IPS-20b (cell line): ENCODE measurements around the gene RIOX2.

Experiments used
- H3K27ac ChIP-seq: one replicate; pipeline ENCODE4 v1.5.1; 2013; ENCODE audit warnings: low read length
- H3K27me3 ChIP-seq: 2 replicates; pipeline ENCODE4 v1.6.1; 2013; ENCODE audit warnings: mild to moderate bottlenecking, low read length, inconsistent platforms; ENCODE audit not compliant: insufficient read depth
- H3K36me3 ChIP-seq: 2 replicates; pipeline ENCODE4 v1.6.1; 2013; ENCODE audit warnings: low read depth, mild to moderate bottlenecking, inconsistent platforms, low read length, moderate library complexity; ENCODE audit not compliant: insufficient read depth
- H3K4me1 ChIP-seq: 2 replicates; pipeline ENCODE4 v1.6.1; 2013; ENCODE audit warnings: mild to moderate bottlenecking, control low read depth, inconsistent platforms, low read length, moderate library complexity; ENCODE audit not compliant: insufficient read depth
- H3K4me3 ChIP-seq: 2 replicates; pipeline ENCODE4 v1.5.1; 2013; ENCODE audit warnings: mild to moderate bottlenecking, low read length, inconsistent platforms
- H3K9ac ChIP-seq: 2 replicates; pipeline ENCODE4 v1.6.1; 2013; ENCODE audit warnings: low read depth, mild to moderate bottlenecking, inconsistent platforms, low read length, moderate library complexity
- H3K9me3 ChIP-seq: 2 replicates; pipeline ENCODE4 v1.6.1; 2013; ENCODE audit warnings: mild to moderate bottlenecking, low read depth, low read length, inconsistent platforms; ENCODE audit not compliant: insufficient read depth

RIOX2 gene

DNA sequence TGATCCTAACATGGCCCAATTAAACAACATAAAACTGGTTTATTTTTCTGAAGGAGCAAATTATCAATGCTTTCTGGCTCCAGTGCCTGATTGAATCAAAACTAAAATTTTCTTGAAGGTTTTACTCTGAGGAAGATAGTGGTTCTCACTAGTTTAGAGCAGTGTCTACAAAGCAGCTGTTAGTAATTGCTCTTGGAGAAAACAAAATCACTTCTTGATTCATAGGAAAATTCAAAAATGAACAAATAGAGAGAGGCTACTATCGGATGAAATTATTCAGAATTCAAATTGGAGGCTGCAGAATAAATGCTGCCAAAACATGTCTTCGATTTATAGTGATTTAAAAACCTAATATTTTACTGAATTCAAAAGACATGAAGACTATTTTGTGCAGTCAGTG, 15.1 kb upstream of the RIOX2 start:
- no peaks in the 10 kb centered on the region for H3K36me3 ChIP-seq
- H3K9me3 ChIP-seq: no peaks in the 10 kb centered on the region
- peaks cover under 1% of the 10 kb centered on the region; the same call in 1 of the 2 replicates for H3K4me1 ChIP-seq
- H3K27me3 ChIP-seq: no peaks in the 10 kb centered on the region
- H3K4me3 ChIP-seq: no peak overlapping the region
- no peak overlapping the region for H3K27ac ChIP-seq
- no peak overlapping the region for H3K9ac ChIP-seq

DNA sequence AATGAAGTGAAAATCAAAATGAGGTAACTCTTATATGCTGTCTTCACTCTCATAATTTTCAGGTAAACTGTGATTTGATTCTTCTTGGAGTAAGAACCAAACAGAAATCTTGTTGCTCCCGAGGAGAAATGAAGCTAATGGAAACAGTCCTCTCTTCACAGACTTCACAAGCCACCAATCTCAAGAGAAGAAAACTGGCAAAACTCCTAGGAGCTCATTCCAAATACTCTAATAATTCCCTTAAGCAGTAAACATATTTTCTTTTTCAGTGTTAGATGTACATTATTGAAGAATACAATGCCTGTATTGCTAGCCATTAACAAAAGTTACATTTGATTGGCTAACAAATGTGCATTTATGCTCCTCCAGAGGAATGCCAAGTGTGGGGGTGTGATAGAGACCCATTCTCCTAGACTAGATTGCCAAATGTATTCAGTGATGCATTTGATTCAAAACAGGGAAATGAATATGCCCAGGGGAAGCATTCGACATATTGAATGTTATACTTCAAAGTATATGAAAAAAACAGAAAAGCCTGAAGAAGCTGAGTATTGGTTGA, 11.8 kb upstream of the RIOX2 start:
- no peaks in the 10 kb centered on the region for H3K4me1 ChIP-seq
- H3K9me3 ChIP-seq: no peaks in the 10 kb centered on the region
- no peak overlapping the region for H3K4me3 ChIP-seq
- H3K9ac ChIP-seq: no peak overlapping the region
- no peaks in the 10 kb centered on the region for H3K27me3 ChIP-seq
- H3K36me3 ChIP-seq: no peaks in the 10 kb centered on the region
- H3K27ac ChIP-seq: no peak overlapping the region

DNA sequence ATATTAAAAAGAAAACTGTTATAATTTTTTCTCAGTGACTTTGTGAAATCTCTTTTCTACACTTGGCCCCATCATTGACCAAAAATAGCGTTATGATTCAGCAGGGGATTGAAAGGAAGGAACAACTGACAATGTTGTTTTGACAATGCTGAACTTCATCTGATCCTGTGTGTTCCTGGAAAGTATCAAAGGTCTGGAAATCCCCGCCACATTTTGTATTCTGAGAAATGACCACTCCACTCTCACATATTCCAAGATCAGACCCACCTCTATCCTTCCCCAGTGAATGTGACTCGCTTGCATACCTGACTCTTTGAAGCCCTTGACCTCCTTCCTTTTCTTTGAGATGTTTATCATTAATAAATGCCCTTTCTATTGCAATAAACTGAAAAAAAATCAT, 9.7 kb upstream of the RIOX2 start:
- Histone ChIP-seq H3K27ac (no peak overlapping the region), H3K36me3 (no peaks in the 10 kb centered on the region), H3K4me3 (no peak overlapping the region), H3K9ac (no peak overlapping the region), H3K4me1 (peaks cover 2% of the 10 kb centered on the region; the same call in 1 of the 2 replicates), H3K27me3 (no peaks in the 10 kb centered on the region), H3K9me3 (no peaks in the 10 kb centered on the region)

DNA sequence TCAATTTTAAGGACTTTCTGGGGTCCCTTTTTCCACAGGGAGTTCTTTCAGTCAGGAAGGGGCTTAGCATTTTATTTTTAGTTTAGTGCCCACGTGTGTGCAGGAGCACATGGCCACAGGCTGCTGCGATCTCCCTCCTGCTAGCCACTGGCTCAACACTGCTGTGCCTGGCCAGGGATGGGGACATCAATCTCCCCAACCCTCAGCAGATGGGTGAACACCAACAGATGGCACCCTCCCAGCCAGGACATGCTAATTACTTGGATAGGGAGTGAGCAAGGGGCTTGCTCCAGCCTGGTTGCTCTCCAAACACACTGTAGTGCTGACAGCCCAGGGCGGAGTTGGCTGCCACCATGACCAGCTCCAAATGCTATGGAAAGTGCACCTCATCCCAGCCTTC, 7.4 kb upstream of the RIOX2 start:
- H3K36me3 ChIP-seq: no peaks in the 10 kb centered on the region
- H3K4me1 ChIP-seq: peaks cover 2% of the 10 kb centered on the region; the same call in 1 of the 2 replicates
- no peak overlapping the region for H3K27ac ChIP-seq
- H3K9me3 ChIP-seq: no peaks in the 10 kb centered on the region
- no peak overlapping the region for H3K4me3 ChIP-seq
- H3K27me3 ChIP-seq: no peaks in the 10 kb centered on the region
- no peak overlapping the region for H3K9ac ChIP-seq

DNA sequence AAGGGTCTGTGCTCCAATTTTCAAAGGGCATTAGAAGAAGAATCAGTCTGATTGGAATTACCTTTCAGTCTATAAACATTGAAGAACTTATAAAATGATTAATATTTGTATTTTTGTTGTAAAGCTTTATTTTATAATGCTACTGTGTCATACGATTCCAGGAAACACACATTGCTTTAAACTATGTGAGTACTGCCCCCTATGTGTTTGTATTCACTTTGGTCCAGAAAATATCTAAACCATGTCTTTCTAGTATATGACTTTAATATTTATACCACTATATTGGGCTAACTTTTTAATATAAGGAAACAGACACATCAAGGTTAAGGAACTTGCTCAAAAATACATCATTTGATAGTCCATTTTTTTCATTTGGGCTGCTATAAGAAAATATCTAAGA, 3.2 kb upstream of the RIOX2 start:
- Histone ChIP-seq H3K27ac (no peak overlapping the region), H3K4me1 (peaks cover 9% of the 10 kb centered on the region; the same call in 1 of the 2 replicates), H3K9ac (no peak overlapping the region), H3K27me3 (peaks cover 22% of the 10 kb centered on the region; the same call in 1 of the 2 replicates), H3K36me3 (no peaks in the 10 kb centered on the region), H3K9me3 (no peaks in the 10 kb centered on the region), H3K4me3 (no peak overlapping the region)

DNA sequence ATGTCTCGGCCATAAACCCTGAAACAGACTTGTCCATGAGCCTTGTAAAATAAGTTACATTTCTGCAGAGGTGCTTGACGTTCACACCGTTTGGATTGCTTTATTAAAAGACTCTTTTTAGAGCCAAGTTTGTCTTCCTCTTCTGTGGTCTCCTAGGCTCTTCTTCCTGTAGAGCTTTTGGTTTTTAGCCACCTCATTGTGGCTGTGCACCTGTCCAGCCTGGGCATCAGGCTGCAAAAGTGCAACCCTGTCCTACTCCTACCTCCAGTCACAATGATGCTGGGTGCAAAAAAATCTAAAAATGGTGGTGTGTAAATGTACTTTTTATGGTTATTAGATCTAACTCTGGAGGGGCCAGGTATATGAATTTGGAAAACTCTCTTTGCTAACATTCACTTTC, 2.8 kb upstream of the RIOX2 start:
- H3K36me3 ChIP-seq: no peaks in the 10 kb centered on the region
- H3K9ac ChIP-seq: no peak overlapping the region
- H3K9me3 ChIP-seq: no peaks in the 10 kb centered on the region
- H3K27me3 ChIP-seq: peaks cover 22% of the 10 kb centered on the region; the same call in 1 of the 2 replicates
- no peak overlapping the region for H3K4me3 ChIP-seq
- no peak overlapping the region for H3K27ac ChIP-seq
- H3K4me1 ChIP-seq: peaks cover 9% of the 10 kb centered on the region; the same call in 1 of the 2 replicates

DNA sequence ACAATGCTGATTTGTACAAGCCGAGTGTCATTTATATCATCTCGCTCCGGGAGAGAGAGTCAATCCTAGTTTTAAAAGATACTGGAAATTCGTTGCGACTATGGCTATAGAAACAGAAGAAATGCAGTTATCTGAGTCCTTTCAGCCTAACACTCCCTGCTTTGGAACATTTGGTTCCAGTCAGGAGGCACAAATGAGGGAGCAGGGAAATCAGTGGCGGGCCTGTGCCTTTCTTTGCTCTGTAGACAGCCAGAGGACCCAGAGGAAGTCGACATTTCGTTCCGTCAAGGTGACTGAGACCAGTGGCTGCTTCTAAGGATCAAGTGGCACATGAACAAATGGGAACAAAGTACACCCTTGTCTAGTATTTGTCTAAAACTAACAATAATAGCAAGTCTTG, 745 bp upstream of the RIOX2 start:
- Histone ChIP-seq H3K4me3 (peak overlapping the region; percentile 16; the same call in 1 of the 2 replicates), H3K4me1 (peaks cover 7% of the 10 kb centered on the region; the same call in 1 of the 2 replicates)

DNA sequence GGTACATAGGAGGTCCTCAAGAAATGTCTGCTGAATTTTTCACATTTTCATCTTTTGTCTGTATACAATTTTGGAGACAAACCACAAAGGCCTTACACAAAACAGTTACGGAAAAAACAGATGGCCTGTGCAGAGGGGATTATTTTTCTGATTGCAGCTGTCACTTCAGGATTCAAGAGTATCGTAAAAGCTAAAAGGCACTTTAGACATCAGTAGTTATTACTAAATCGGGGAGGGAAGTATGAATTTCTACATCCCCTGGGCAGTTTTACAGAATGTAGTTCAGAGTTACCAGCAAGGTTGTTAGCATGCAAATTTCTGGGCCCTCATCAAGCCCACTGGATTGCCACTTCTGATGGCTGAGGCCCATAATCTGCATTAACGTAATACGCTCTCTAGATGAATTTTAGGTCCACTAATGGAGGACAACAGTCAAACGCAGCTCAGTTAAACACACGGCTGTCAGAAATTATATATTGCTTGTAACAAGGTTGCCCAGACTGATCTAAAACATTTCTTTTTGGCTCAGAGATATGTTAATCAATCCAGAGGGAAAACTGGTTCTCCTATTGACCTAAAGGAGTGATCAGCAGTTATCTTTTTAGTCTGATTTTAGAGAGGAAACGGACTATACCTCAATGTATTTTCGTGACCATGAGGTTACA, 1.1 kb downstream of the RIOX2 start:
- Histone ChIP-seq H3K9me3 (no peaks in the 10 kb centered on the region), H3K27me3 (peaks cover 22% of the 10 kb centered on the region; the same call in 1 of the 2 replicates), H3K27ac (no peak overlapping the region), H3K4me1 (peaks cover 7% of the 10 kb centered on the region; the same call in 1 of the 2 replicates), H3K9ac (peak overlapping the region; percentile 29; the same call in 1 of the 2 replicates), H3K4me3 (peak overlapping the region; percentile 62), H3K36me3 (no peaks in the 10 kb centered on the region; the same call in 1 of the 2 replicates)

More for the DNA sequence above, 745 bp upstream of the RIOX2 start:
- H3K36me3 ChIP-seq: no peaks in the 10 kb centered on the region
- H3K27ac ChIP-seq: no peak overlapping the region
- H3K9me3 ChIP-seq: no peaks in the 10 kb centered on the region
- peaks cover 22% of the 10 kb centered on the region; the same call in 1 of the 2 replicates for H3K27me3 ChIP-seq
- no peak overlapping the region for H3K9ac ChIP-seq

DNA sequence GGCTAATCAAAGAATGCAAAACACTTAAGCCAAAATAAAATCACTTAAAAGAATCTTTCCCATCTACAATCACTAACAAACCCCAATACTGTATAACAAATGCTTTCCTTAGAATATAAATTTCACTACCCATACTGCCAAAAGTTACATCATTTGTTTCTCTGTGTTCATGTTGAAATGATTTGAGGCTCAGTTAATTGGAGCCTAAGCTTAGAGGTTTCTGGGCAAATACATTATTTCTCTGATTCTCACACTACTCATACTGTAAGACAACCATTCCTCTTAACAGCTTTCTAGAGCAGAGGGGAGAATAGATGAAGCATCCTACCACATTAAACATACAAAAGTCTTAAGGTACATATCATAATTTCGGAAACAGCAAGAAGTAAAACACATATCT, 2.1 kb downstream of the RIOX2 start:
- Histone ChIP-seq H3K4me3 (no peak overlapping the region), H3K27ac (no peak overlapping the region), H3K4me1 (peaks cover 7% of the 10 kb centered on the region; the same call in 1 of the 2 replicates), H3K36me3 (no peaks in the 10 kb centered on the region; the same call in 1 of the 2 replicates), H3K27me3 (peaks cover 22% of the 10 kb centered on the region; the same call in 1 of the 2 replicates), H3K9me3 (no peaks in the 10 kb centered on the region), H3K9ac (no peak overlapping the region)

DNA sequence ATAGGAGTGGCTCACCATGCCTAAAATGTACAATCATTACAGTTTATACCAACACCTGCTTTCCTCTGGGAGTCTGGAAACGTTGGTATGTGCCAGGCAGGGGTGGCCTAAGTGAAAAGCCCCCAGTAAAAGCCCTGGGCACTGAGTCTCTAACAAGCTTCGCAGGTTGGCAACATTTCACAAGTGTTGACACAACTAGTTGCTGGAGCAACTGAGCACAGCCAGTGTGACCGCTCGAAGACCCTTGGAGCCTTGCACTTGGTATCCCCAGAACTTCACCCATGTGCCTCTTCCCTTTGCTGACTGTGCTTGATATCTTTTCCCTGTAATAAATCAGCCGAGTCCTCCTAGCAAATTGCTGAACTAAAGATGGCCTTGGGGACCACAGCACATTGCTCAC, 2.7 kb downstream of the RIOX2 start:
- peaks cover 22% of the 10 kb centered on the region; the same call in 1 of the 2 replicates for H3K27me3 ChIP-seq
- no peaks in the 10 kb centered on the region; the same call in 1 of the 2 replicates for H3K36me3 ChIP-seq
- no peak overlapping the region for H3K9ac ChIP-seq
- H3K4me3 ChIP-seq: no peak overlapping the region
- no peaks in the 10 kb centered on the region for H3K9me3 ChIP-seq
- H3K27ac ChIP-seq: no peak overlapping the region
- peaks cover 7% of the 10 kb centered on the region; the same call in 1 of the 2 replicates for H3K4me1 ChIP-seq

DNA sequence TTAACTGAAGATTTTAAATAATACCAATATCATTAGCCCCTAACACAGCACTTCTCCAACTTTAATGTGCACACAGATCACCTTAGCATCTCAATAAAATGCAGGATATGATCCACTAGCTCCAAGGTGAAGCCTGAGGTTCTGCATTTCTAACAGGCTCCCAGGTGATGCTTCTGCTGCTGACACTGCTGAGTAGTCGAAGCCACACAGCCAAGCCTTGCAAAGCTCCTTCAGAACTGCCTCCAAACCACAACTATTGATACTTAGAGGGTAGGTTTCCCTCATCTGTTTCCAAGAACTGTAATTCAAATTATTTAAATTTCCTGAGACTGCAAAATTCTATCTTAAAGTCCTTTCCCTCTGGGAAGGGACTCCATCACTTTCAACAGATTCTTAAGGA, 3.9 kb downstream of the RIOX2 start:
- no peak overlapping the region for H3K27ac ChIP-seq
- no peak overlapping the region for H3K4me3 ChIP-seq
- no peaks in the 10 kb centered on the region for H3K9me3 ChIP-seq
- no peak overlapping the region for H3K9ac ChIP-seq
- peaks cover 17% of the 10 kb centered on the region; the same call in 1 of the 2 replicates for H3K27me3 ChIP-seq
- no peaks in the 10 kb centered on the region; the same call in 1 of the 2 replicates for H3K36me3 ChIP-seq
- peaks cover 7% of the 10 kb centered on the region; the same call in 1 of the 2 replicates for H3K4me1 ChIP-seq

DNA sequence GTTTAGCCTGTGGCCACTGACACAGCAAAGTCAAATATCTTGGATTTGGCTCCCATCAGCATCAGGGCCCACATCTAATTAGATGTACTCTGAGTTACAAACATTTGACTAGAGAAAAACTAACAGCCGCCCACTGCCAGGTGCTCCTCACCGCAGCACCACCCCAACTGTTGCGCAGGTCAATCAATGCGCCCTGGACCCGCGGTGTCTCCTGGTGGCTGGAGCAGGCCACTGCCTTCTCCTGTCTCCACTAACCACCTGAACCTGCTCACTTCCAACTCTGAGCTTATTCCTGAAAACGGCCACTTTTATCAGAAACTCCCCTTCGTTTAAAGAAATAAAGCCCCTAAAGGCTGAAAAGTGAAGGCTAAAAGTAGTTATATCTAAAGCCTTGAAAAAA, 4.3 kb downstream of the RIOX2 start:
- Histone ChIP-seq H3K4me1 (peaks cover 7% of the 10 kb centered on the region; the same call in 1 of the 2 replicates), H3K9ac (no peak overlapping the region)

More for the DNA sequence above, 4.3 kb downstream of the RIOX2 start:
- Histone ChIP-seq H3K27me3 (peaks cover 13% of the 10 kb centered on the region; the same call in 1 of the 2 replicates), H3K4me3 (no peak overlapping the region), H3K27ac (no peak overlapping the region), H3K9me3 (no peaks in the 10 kb centered on the region), H3K36me3 (no peaks in the 10 kb centered on the region; the same call in 1 of the 2 replicates)
